Fibroblast of mammary gland (primary cell): ENCODE results near the gene GALR1.

ENCODE experiments used
- DNase-seq: peaks from one replicate; pipeline ENCODE4 v3.0.0-alpha.2; 2010; ENCODE audit warnings: low read depth
- H3K4me3 ChIP-seq: 2 replicates; pipeline ENCODE4 v1.5.1; 2011; ENCODE audit warnings: low read depth, mild to moderate bottlenecking, low read length, moderate library complexity; ENCODE audit not compliant: control insufficient read depth
- TF ChIP-seq, protein P1 (sequence below): conservative IDR thresholded peaks from 2 replicates; pipeline ENCODE4 v1.5.1; 2011; ENCODE audit warnings: low read depth, low read length, inconsistent platforms; ENCODE audit not compliant: control insufficient read depth, insufficient read depth

The GALR1 gene

DNA sequence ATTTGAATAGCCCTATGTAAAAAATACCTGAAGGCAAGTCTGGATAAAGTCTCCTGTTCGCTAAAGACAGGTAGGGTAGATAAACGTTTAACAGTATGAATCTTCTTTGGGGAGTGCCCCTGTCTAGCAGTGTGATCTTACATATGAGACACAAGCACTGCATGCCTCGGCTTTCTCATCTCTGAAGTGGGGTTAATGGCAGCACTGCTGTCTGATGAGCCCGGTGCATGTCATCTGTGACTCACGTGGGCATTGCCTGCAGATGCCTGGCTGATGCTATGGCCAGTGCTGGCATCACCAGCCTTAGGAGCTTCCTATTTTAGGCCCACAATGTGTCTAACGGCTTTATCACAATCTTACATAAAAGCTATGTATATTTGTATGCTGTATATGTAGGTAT is 50.1 kb downstream of the GALR1 start:
- TF ChIP-seq, protein P1, sequence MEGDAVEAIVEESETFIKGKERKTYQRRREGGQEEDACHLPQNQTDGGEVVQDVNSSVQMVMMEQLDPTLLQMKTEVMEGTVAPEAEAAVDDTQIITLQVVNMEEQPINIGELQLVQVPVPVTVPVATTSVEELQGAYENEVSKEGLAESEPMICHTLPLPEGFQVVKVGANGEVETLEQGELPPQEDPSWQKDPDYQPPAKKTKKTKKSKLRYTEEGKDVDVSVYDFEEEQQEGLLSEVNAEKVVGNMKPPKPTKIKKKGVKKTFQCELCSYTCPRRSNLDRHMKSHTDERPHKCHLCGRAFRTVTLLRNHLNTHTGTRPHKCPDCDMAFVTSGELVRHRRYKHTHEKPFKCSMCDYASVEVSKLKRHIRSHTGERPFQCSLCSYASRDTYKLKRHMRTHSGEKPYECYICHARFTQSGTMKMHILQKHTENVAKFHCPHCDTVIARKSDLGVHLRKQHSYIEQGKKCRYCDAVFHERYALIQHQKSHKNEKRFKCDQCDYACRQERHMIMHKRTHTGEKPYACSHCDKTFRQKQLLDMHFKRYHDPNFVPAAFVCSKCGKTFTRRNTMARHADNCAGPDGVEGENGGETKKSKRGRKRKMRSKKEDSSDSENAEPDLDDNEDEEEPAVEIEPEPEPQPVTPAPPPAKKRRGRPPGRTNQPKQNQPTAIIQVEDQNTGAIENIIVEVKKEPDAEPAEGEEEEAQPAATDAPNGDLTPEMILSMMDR: no peak
- H3K4me3 ChIP-seq: no peak overlapping the region
- DNase-seq: no peak

DNA sequence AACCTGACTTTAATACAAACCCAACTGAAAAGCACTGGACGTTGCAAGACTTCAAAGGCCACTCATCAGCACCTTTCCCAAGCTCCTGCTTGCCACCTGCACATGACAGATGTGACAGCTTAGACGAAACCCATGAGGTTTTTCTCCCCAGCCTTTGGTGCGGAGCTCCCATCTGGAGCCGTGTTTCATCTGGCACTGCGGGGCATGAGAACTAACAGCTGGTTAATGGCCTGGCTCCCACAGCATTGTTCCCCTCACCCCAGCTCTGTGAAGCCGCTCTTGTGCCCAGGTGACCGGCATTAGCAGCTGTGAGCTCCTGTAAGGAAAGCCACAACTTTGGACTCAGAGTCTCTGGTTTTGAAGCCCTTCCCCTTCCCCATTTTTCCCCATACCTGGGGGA is 50.9 kb downstream of the GALR1 start:
- TF ChIP-seq, protein P1: no peak
- no peak overlapping the region for H3K4me3 ChIP-seq
- DNase-seq: no peak

DNA sequence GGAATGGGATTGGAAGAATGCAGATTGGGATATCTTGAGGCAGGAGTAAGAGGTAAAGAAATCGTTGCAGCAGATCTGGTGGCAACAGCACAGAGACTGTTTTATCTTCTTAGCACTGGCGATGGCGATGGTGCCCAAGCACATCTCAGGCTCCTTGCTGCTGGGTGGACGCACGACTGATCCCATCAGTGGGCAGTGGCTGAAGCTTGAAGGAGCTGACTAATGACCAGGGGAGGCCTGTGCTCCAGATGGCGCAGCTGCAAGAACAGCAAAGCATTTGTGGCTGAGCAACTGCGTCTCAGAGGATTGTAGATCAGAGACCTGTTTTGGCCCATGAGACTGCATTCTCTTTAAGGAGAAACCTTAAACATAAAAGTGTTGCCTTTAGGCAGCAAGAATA is 54.6 kb downstream of the GALR1 start:
- DNase-seq: no peak
- TF ChIP-seq, protein P1: no peak

DNA sequence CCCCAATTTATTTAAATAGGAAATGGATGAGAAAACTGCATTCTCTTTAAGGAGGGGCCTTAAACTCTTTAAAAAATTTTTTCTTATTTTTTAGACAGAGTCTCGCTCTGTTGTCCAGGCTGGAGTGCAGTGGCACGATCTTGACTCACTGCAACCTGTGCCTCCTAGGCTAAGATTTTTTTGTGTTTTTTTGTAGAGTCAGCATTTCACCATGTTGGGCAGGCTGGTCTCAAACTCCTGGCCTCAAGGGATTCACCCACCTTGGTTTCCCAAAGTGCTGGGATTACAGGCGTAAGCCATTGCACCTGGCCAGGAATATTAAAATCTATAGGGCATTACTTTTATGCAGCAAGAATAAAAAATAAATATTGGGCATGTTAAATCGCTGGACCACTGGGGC is 56.0 kb downstream of the GALR1 start:
- no peak for DNase-seq
- H3K4me3 ChIP-seq: no peak overlapping the region
- TF ChIP-seq, protein P1: no peak

More for the DNA sequence above, 54.6 kb downstream of the GALR1 start:
- H3K4me3 ChIP-seq: no peak overlapping the region

GRCh38 chr18:77308216-77308615 is 58.6 kb downstream of the GALR1 start:
- no peak for DNase-seq
- H3K4me3 ChIP-seq: no peak overlapping the region
- TF ChIP-seq, protein P1: no peak

DNA sequence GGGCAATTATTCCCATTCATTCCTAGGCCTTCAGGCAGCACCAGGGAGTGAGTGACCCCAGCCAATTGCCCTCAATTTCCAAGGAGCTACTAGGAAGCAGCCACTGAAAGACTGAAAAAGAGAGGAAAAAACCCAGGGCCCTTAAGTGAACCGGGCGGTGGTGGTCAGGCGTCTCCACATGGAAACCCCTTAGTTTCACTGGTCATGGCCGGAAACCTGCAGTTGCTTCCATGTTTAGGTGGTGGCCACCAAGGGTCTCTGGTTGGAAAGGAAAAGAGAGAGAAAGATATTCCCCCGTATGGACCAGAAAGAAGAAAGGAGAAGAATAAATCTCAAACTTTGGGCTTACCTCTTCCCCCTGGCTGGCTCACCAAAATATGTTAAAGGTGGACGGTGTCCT is 64.9 kb downstream of the GALR1 start:
- TF ChIP-seq, protein P1: no peak
- no peak overlapping the region for H3K4me3 ChIP-seq
- DNase-seq: no peak

DNA sequence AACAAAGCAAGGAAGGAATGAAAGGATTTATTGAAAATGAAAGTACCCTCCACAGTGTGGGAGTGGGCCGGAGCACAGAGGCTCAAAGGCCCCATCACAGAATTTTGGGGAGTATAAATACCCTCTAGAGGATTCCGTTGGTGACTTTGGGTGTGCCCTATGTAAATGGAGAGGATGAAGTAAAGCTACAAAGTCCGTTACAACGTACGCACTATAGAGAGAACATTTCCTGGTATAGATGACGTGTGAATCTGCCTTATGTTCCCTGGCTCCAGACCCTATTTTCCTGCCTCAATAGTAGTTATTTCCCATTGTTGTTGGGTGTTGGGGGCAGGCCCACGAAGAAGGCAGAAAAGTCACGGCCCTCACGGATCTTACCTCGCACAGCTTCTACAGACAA is 65.3 kb downstream of the GALR1 start:
- H3K4me3 ChIP-seq: no peak overlapping the region
- DNase-seq: no peak
- TF ChIP-seq, protein P1: no peak
